ENCODE measurements around the gene PMPCA.
A peak's percentile ranks its signal among the peaks of the same experiment; 100 is the strongest.
"Not testable (repeated sequence)": the region's sequence is repeated elsewhere in the genome, so short reads cannot be mapped to it uniquely, and the experiment has no call there.

Gene PMPCA

GRCh38 chr9:136416427-136416826 lies 6.0 kb downstream of the PMPCA start:
- H3K27ac Mint-ChIP-seq (ENCODE audit: low read depth) = no peak overlapping the region
- peaks cover 3% of the 10 kb centered on the region for H3K4me1 Mint-ChIP-seq
- H3K9me3 Mint-ChIP-seq = no peaks in the 10 kb centered on the region
- ATAC-seq (replicated peaks; ENCODE audit: extremely low read depth, poor library complexity, severe bottlenecking) (no peak), DNase-seq (ENCODE audit: low spot score in 2 of 2) (no peak)
- H3K36me3 Mint-ChIP-seq (ENCODE audit: insufficient read depth) = peaks cover 48% of the 10 kb centered on the region
- no peak overlapping the region for H3K4me3 Mint-ChIP-seq
- no peaks in the 10 kb centered on the region for H3K27me3 Mint-ChIP-seq

DNA sequence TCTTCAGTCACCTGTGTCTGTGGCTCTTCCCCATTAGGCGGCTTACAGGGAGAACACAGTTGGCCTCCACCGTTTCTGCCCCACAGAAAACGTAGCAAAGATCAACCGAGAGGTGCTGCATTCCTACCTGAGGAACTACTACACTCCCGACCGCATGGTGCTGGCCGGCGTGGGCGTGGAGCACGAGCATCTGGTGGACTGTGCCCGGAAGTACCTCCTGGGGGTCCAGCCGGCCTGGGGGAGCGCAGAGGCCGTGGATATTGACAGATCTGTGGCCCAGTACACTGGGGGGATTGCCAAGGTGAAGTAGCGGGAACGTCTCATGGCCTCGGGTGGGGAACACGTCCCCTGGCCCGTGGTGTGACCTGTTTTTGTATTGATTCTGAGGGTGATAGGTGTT lies 6.5 kb downstream of the PMPCA start:
- no peak for ATAC-seq (replicated peaks; ENCODE audit: extremely low read depth, poor library complexity, severe bottlenecking)
- H3K36me3 Mint-ChIP-seq (ENCODE audit: insufficient read depth) = peaks cover 50% of the 10 kb centered on the region

GRCh38 chr9:136418182-136419091 lies 8.0 kb downstream of the PMPCA start:
- no peaks in the 10 kb centered on the region for H3K4me1 Mint-ChIP-seq
- H3K36me3 Mint-ChIP-seq (ENCODE audit: insufficient read depth) = peaks cover 57% of the 10 kb centered on the region
- no peak for ATAC-seq (replicated peaks; ENCODE audit: extremely low read depth, poor library complexity, severe bottlenecking)
- DNase-seq (ENCODE audit: low spot score in 2 of 2) = no peak
- no peaks in the 10 kb centered on the region for H3K27me3 Mint-ChIP-seq
- H3K9me3 Mint-ChIP-seq = no peaks in the 10 kb centered on the region
- no peak overlapping the region for H3K27ac Mint-ChIP-seq (ENCODE audit: low read depth)
- no peak overlapping the region for H3K4me3 Mint-ChIP-seq

More for the DNA sequence above, 6.5 kb downstream of the PMPCA start:
- Mint-ChIP-seq H3K4me1 (no peaks in the 10 kb centered on the region), H3K4me3 (no peak overlapping the region), H3K9me3 (no peaks in the 10 kb centered on the region), H3K27ac (ENCODE audit: low read depth) (no peak overlapping the region), H3K27me3 (no peaks in the 10 kb centered on the region)
- DNase-seq (ENCODE audit: low spot score in 2 of 2) = no peak

- Mint-ChIP-seq H3K4me3 (no peak overlapping the region), H3K4me1 (no peaks in the 10 kb centered on the region), H3K36me3 (ENCODE audit: insufficient read depth) (peaks cover 54% of the 10 kb centered on the region), H3K27ac (ENCODE audit: low read depth) (no peak overlapping the region), H3K27me3 (no peaks in the 10 kb centered on the region), H3K9me3 (no peaks in the 10 kb centered on the region)
- DNase-seq (ENCODE audit: low spot score in 2 of 2) = no peak
- ATAC-seq (replicated peaks; ENCODE audit: extremely low read depth, poor library complexity, severe bottlenecking) = no peak
These were observed 8.6 kb downstream of the PMPCA start for GRCh38 chr9:136419092-136419420.

DNA sequence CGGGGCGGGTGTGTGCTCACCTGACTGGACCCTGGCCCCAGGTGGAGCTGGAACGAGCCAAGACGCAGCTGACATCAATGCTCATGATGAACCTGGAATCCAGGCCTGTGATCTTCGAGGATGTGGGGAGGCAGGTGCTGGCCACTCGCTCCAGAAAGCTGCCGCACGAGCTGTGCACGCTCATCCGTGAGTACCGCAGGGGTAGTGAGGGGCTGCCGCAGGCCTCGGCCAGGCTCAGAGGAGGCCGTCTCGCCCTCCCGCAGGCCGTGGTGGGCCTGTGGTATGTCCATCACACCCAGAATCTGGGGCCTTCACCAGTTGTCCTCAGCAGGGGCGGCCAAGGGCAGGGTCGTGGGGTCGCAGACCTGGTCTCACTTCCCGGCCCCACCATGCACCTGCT lies 11.3 kb downstream of the PMPCA start:
- ATAC-seq (replicated peaks; ENCODE audit: extremely low read depth, poor library complexity, severe bottlenecking) (no peak), DNase-seq (ENCODE audit: low spot score in 2 of 2) (no peak)
- Mint-ChIP-seq H3K4me3 (no peak overlapping the region), H3K4me1 (no peaks in the 10 kb centered on the region), H3K9me3 (no peaks in the 10 kb centered on the region), H3K27me3 (no peaks in the 10 kb centered on the region), H3K36me3 (ENCODE audit: insufficient read depth) (peaks cover 50% of the 10 kb centered on the region), H3K27ac (ENCODE audit: low read depth) (no peak overlapping the region)

- no peak for ATAC-seq (replicated peaks; ENCODE audit: extremely low read depth, poor library complexity, severe bottlenecking)
- Mint-ChIP-seq H3K4me3 (no peak overlapping the region), H3K27me3 (no peaks in the 10 kb centered on the region), H3K36me3 (ENCODE audit: insufficient read depth) (peaks cover 44% of the 10 kb centered on the region), H3K27ac (ENCODE audit: low read depth) (no peak overlapping the region), H3K4me1 (no peaks in the 10 kb centered on the region), H3K9me3 (no peaks in the 10 kb centered on the region)
- no peak for DNase-seq (ENCODE audit: low spot score in 2 of 2)
These were observed 12.4 kb downstream of the PMPCA start for GRCh38 chr9:136422876-136423275.

GRCh38 chr9:136423432-136424146 lies 13.1 kb downstream of the PMPCA start:
- H3K9me3 Mint-ChIP-seq = no peaks in the 10 kb centered on the region
- no peaks in the 10 kb centered on the region for H3K27me3 Mint-ChIP-seq
- DNase-seq (ENCODE audit: low spot score in 2 of 2) (no peak), ATAC-seq (replicated peaks; ENCODE audit: extremely low read depth, poor library complexity, severe bottlenecking) (no peak)
- H3K27ac Mint-ChIP-seq (ENCODE audit: low read depth) = no peak overlapping the region
- H3K4me3 Mint-ChIP-seq = no peak overlapping the region
- H3K36me3 Mint-ChIP-seq (ENCODE audit: insufficient read depth) = peaks cover 45% of the 10 kb centered on the region
- H3K4me1 Mint-ChIP-seq = no peaks in the 10 kb centered on the region

DNA sequence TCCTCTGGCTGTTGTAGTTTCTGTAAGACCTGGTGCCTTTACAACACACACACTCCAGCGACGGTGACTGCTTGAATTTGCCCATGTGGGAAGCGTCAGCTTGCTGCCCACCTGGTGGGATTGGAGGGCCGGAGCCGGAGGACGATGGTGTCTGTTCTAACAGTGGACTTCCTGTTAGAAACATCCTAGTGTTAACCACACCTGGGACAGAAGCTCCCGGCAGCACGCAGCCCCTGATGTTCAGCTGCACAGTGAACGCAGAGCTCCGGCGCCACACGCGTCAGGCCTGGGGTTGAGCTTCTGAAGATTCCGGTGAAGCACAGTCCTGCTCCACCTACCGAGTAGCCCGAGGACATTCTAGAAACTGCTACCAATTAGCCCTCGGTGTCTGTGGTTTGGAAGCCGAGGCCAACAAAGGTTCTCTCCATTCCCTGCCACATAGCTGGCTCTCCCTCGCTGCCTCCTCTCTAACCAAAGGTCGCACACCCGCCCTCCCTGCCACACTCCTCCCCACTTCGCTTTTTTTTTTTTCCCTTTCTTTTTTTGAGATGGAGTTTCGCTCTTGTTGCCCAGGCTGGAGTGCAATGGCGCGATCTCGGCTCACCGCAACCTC lies 14.4 kb downstream of the PMPCA start:
- DNase-seq (ENCODE audit: low spot score in 2 of 2) (no peak), ATAC-seq (replicated peaks; ENCODE audit: extremely low read depth, poor library complexity, severe bottlenecking) (no peak)
- no peaks in the 10 kb centered on the region for H3K27me3 Mint-ChIP-seq
- H3K4me3 Mint-ChIP-seq = no peak overlapping the region
- no peaks in the 10 kb centered on the region for H3K4me1 Mint-ChIP-seq
- H3K36me3 Mint-ChIP-seq (ENCODE audit: insufficient read depth) = peaks cover 34% of the 10 kb centered on the region
- no peaks in the 10 kb centered on the region for H3K9me3 Mint-ChIP-seq
- no peak overlapping the region for H3K27ac Mint-ChIP-seq (ENCODE audit: low read depth)

- H3K36me3 Mint-ChIP-seq (ENCODE audit: insufficient read depth) = peaks cover 33% of the 10 kb centered on the region
- not testable (repeated sequence) for H3K4me1 Mint-ChIP-seq; H3K9me3 Mint-ChIP-seq; H3K27ac Mint-ChIP-seq (ENCODE audit: low read depth); DNase-seq (ENCODE audit: low spot score in 2 of 2); H3K27me3 Mint-ChIP-seq; ATAC-seq (replicated peaks; ENCODE audit: extremely low read depth, poor library complexity, severe bottlenecking); H3K4me3 Mint-ChIP-seq
These were observed 14.9 kb downstream of the PMPCA start for GRCh38 chr9:136425367-136425766.

GRCh38 chr9:136426787-136427186 lies 16.3 kb downstream of the PMPCA start:
- no peak overlapping the region for H3K4me3 Mint-ChIP-seq
- no peaks in the 10 kb centered on the region for H3K9me3 Mint-ChIP-seq
- peaks cover 25% of the 10 kb centered on the region for H3K36me3 Mint-ChIP-seq (ENCODE audit: insufficient read depth)
- H3K4me1 Mint-ChIP-seq = no peaks in the 10 kb centered on the region
- H3K27me3 Mint-ChIP-seq = no peaks in the 10 kb centered on the region
- ATAC-seq (replicated peaks; ENCODE audit: extremely low read depth, poor library complexity, severe bottlenecking) = no peak
- DNase-seq (ENCODE audit: low spot score in 2 of 2) = no peak
- H3K27ac Mint-ChIP-seq (ENCODE audit: low read depth) = no peak overlapping the region

DNA sequence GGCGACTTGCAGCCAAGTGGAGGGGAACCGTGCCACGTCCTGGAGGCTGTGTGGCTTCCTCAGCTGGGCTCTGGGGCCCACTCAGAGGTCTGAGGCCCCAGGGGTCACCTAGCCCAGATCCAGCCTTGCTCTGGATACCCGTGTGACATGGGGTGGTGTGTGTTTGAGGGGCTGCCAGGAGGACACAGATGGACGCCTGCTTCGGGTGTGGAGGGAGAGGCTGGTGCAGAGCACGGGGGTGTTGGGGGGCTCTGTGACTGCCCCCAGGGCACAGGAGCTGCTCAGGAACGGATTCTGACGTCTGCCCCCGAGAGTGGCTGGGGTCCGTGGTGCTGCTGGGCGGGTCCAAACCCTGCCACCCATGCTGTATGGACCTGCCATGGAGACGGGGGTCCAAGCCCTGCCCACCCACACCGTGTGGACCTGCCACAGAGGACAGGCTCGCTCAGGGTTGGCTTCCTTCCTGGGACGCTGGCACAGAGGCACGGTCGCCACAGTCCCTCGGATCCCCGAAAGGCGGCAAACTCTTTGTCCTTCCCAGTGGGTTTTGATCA lies 18.7 kb downstream of the PMPCA start:
- H3K9me3 Mint-ChIP-seq = no peaks in the 10 kb centered on the region
- H3K36me3 Mint-ChIP-seq (ENCODE audit: insufficient read depth) = peaks cover 17% of the 10 kb centered on the region
- H3K27ac Mint-ChIP-seq (ENCODE audit: low read depth) = no peak overlapping the region
- no peak overlapping the region for H3K4me3 Mint-ChIP-seq
- no peaks in the 10 kb centered on the region for H3K4me1 Mint-ChIP-seq
- ATAC-seq (replicated peaks; ENCODE audit: extremely low read depth, poor library complexity, severe bottlenecking) (no peak), DNase-seq (ENCODE audit: low spot score in 2 of 2) (no peak)
- H3K27me3 Mint-ChIP-seq = no peaks in the 10 kb centered on the region

GRCh38 chr9:136429683-136430491 lies 19.4 kb downstream of the PMPCA start:
- ATAC-seq (replicated peaks; ENCODE audit: extremely low read depth, poor library complexity, severe bottlenecking) (no peak), DNase-seq (ENCODE audit: low spot score in 2 of 2) (no peak)
- Mint-ChIP-seq H3K4me3 (no peak overlapping the region), H3K9me3 (no peaks in the 10 kb centered on the region), H3K27me3 (no peaks in the 10 kb centered on the region), H3K4me1 (no peaks in the 10 kb centered on the region), H3K36me3 (ENCODE audit: insufficient read depth) (peaks cover 17% of the 10 kb centered on the region), H3K27ac (ENCODE audit: low read depth) (peak overlapping the region; percentile 41)
